Kidney epithelial cell (primary cell): ENCODE data around the gene KAT6B. TPM values are rescaled to one million over a fixed set of nuclear protein-coding genes. Genes with fewer than 3 reads are reported as not detected.
"Not testable (repeated sequence)": the region's sequence is repeated elsewhere in the genome, so short reads cannot be mapped to it uniquely, and the experiment has no call there.

Experiments
- DNase-seq: peaks from one replicate; pipeline ENCODE4 v3.0.0-alpha.2; 2010; ENCODE audit warnings: low read depth
- H3K27me3 ChIP-seq: 2 replicates; pipeline ENCODE4 v1.6.0; 2011; ENCODE audit warnings: low read length; ENCODE audit not compliant: control insufficient read depth, insufficient read depth
- H3K36me3 ChIP-seq: 2 replicates; pipeline ENCODE4 v1.5.1; 2011; ENCODE audit warnings: low read length; ENCODE audit not compliant: control insufficient read depth, insufficient read depth
- H3K4me3 ChIP-seq: 2 replicates; pipeline ENCODE4 v1.5.1; 2011; ENCODE audit warnings: low read depth, mild to moderate bottlenecking, control low read depth, low read length
- CTCF ChIP-seq: IDR thresholded peaks from 2 replicates; pipeline ENCODE4 v1.5.1; 2011; ENCODE audit warnings: mild to moderate bottlenecking, moderate library complexity, low read length, control low read depth, inconsistent platforms; ENCODE audit not compliant: insufficient read depth, poor library complexity, severe bottlenecking
- total RNA-seq: library from RNA; depleted of rRNA; stranded (reverse); fragments of >200 nt; gene quantifications from 2 replicates; pipeline ENCODE4 v1.2.3, GENCODE V29; 2015

Gene KAT6B
- total RNA-seq, 1 donor from 2014 or later, result 8.0 TPM

- no peak for TF ChIP-seq CTCF
- Histone ChIP-seq H3K4me3 (no peak overlapping the region), H3K36me3 (no peaks in the 10 kb centered on the region), H3K27me3 (no peaks in the 10 kb centered on the region)
- DNase-seq, result no peak
Measured at GRCh38 chr10:74912182-74912581, 85.8 kb downstream of the KAT6B start.

DNA sequence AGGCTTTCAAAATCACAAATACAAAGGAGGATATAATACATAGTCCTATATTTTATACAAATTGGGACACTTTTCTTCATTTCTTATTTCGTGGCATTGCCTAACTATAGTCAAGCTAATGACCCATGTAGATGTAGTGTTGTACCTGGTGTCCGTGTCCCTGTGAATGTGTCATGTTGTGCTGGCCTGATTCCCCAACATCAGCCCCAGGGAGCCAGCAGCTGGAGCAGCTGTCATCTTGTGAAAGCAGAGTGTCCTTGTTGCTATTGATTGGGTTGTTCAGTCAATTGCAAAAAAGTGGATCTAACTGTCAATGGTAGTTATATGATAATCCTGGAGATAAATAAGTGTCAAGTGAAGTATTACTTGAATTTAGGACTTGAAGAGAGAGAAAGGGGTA lies 86.3 kb downstream of the KAT6B start:
- TF ChIP-seq CTCF, result no peak
- no peaks in the 10 kb centered on the region for H3K27me3 ChIP-seq

GRCh38 chr10:74913377-74913979 lies 87.1 kb downstream of the KAT6B start:
- TF ChIP-seq CTCF, result no peak
- Histone ChIP-seq H3K27me3 (no peaks in the 10 kb centered on the region), H3K4me3 (no peak overlapping the region), H3K36me3 (no peaks in the 10 kb centered on the region)
- DNase-seq, result no peak

More for the DNA sequence above, 86.3 kb downstream of the KAT6B start:
- H3K36me3 ChIP-seq, result no peaks in the 10 kb centered on the region
- no peak overlapping the region for H3K4me3 ChIP-seq
- no peak for DNase-seq

- no peaks in the 10 kb centered on the region for H3K27me3 ChIP-seq
- no peak overlapping the region for H3K4me3 ChIP-seq
- TF ChIP-seq CTCF, result no peak
- DNase-seq, result no peak
- no peaks in the 10 kb centered on the region for H3K36me3 ChIP-seq
Measured at GRCh38 chr10:74916283-74916682, 89.9 kb downstream of the KAT6B start.

DNA sequence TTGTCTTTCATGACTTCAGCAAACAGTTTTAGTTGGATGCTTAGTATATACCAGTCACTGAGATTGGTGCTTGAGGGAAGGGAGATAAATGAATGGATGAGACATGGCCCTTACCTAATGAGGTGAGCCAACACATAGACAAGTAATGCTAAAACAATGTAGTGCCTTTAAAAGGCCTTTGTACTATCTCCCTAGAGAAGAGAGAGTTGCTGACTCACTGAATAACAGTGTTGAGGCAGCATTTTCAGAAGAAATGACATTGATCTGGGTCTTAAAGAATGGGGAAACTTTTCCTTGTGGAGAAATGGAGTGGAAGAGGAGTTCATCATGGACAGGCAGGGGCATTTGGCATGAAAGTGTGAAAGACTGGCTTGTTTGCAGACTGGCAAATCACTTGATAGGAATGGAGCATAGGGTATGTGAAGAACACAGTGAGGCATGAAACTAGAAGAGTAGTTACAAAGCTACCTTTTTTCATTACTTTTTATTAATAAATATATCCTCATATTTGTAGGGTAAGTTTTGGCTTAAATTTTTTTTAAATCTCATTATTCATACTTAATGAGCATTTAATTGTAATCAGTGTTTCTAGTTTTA lies 91.2 kb downstream of the KAT6B start:
- TF ChIP-seq CTCF, result no peak
- peak; percentile 86 for DNase-seq
- Histone ChIP-seq H3K4me3 (no peak overlapping the region), H3K27me3 (no peaks in the 10 kb centered on the region), H3K36me3 (no peaks in the 10 kb centered on the region)

DNA sequence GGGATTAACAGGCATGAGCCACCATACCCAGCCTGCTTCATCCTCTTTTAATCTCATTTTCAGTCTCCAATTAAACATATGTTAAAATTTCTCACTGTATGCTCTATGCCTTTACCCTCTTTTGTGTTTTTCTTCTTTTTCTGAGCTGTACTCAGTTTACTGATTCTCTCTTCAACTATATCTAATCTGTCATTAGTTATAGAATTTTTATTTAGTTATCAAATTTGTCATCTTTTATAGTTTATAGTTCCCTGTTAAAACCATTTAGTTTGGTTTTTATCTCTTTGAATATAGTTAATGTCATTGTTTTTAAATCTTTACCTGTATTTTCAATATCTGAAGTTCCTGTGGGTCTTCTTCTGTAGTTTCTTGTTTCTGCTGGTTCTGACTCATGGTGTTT lies 93.3 kb downstream of the KAT6B start:
- H3K27me3 ChIP-seq, result no peaks in the 10 kb centered on the region
- no peak overlapping the region for H3K4me3 ChIP-seq

DNA sequence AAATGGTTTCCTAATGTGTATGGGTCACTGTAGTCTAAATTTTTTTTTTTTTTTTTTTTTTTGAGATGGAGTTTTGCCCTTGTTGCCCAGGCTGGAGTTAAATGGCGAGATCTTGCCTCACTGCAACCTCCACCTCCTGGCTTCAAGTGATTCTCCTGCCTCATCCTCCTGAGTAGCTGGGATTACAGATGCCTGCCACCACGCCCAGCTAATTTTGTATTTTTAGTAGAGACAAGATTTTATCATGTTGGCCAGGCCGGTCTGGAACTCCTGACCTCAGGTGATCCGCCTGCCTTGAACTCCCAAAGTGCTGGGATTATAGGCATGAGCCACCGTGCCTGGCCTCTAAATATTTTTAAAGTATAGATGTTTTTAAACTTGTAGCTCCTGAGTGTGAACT lies 94.7 kb downstream of the KAT6B start:
- H3K4me3 ChIP-seq, DNase-seq, H3K27me3 ChIP-seq, H3K36me3 ChIP-seq: not testable (repeated sequence)

More for the DNA sequence above, 93.3 kb downstream of the KAT6B start:
- H3K36me3 ChIP-seq, result no peaks in the 10 kb centered on the region
- DNase-seq, result no peak
- TF ChIP-seq CTCF, result no peak
